ENCODE measurements around the gene PNPLA1.

Gene PNPLA1

GRCh38 chr6:36309203-36309602 lies 39.3 kb downstream of the PNPLA1 start:
- no peak for DNase-seq (ENCODE audit: low read depth)
- TF ChIP-seq CTCF (IDR thresholded peaks at IDR 0.05; ENCODE audit: low read depth, low read length, missing control alignments) = no peak
- no peak overlapping the region for H3K4me3 ChIP-seq (ENCODE audit: low read depth, low read length)

GRCh38 chr6:36309900-36310299 lies 40.0 kb downstream of the PNPLA1 start:
- no peak for DNase-seq (ENCODE audit: low read depth)
- TF ChIP-seq CTCF (IDR thresholded peaks at IDR 0.05; ENCODE audit: low read depth, low read length, missing control alignments) = no peak
- no peak overlapping the region for H3K4me3 ChIP-seq (ENCODE audit: low read depth, low read length)

DNA sequence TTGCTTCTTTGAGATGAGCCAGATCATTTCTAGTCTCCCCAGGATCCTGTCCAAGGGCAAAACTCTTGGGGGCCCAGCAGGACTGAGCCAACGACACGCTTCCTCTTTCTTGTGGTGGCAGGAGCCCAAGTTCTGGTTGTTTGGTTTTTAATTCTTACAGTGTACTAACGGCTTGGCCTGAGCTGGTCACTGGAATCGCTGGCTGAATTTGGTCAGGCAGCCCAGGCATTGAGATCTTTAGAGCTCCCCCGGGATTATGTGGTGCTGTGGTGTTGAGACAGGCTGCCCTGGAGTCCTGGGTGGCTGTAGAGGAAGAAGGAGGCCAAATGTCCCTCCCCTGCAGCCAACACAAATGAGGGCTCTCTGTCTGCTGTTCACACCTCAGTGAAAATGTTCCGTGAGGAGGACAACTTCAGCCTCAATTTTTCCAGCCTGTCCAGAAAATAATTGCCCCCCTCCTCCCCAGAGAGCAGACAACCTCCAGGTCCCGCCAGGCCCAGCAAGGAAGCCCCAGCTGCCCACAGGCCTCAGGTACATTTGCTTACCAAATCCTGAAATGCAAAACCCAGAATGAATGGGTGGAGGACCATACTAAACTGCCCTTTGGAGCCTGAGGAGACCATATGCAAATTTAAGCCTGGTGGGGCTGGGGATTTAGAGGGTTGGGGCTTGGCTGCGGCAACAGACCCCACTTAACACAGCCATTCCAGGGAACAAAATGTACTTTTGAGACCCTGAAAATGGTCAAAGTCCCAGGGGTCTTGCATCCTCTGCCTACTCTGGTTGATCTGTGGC lies 43.2 kb downstream of the PNPLA1 start:
- peak; percentile 21 for DNase-seq (ENCODE audit: low read depth)
- H3K4me3 ChIP-seq (ENCODE audit: low read depth, low read length) = no peak overlapping the region
- TF ChIP-seq CTCF (IDR thresholded peaks at IDR 0.05; ENCODE audit: low read depth, low read length, missing control alignments) = no peak

DNA sequence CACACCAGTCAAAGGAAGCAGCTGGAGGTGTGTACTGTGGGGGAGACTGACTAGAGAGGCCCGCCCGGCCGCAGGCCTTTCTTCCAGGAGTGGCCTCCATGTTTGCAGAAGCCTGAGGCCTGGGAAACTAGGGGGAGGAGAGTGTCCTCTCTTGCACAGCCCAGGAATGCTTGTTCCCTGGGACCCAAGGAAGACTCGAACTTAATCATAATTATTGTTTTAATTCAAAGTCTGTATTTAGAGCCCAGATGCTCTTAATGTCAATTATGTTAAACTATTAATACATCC lies 43.7 kb downstream of the PNPLA1 start:
- no peak overlapping the region for H3K4me3 ChIP-seq (ENCODE audit: low read depth, low read length)
- no peak for TF ChIP-seq CTCF (IDR thresholded peaks at IDR 0.05; ENCODE audit: low read depth, low read length, missing control alignments)
- DNase-seq (ENCODE audit: low read depth) = no peak

DNA sequence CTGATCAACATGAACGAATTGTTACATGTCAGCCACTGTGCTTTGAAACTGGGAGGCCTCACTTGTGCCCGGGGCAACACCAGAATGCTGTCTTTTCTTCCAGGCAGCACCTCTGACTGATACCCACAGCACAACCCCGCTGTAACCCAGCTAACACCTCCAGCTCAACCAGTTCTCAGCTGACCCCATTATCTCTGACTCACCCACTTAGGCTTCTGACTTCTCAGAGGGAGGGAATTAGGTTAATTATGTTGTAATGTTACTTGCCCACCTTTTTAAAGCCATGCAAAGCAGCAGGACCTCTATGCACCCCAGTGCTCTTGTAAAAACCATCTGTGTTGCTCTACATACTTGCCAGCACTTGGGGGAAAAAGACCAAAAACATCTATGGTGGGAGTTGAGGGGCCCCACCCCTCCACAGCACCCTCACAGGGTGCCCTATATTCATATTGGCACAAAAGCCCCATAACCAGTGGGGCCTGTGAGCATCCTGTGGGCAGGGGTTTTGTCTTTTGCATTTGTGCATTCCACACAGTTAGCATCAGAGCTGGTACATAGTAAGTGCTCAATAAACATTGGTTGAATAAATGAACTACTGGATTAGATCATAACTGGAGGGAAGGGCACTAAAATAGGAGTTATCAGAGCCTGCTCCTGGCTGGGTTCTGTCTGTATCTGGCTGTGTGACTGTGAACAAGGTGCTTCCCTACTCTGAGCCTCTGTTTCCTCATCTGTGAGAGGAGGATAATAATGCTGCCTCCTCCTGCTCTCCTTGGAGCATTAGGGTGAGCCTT lies 44.6 kb downstream of the PNPLA1 start:
- no peak for TF ChIP-seq CTCF (IDR thresholded peaks at IDR 0.05; ENCODE audit: low read depth, low read length, missing control alignments)
- H3K4me3 ChIP-seq (ENCODE audit: low read depth, low read length) = no peak overlapping the region
- DNase-seq (ENCODE audit: low read depth) = no peak

- no peak overlapping the region for H3K4me3 ChIP-seq (ENCODE audit: low read depth, low read length)
- TF ChIP-seq CTCF (IDR thresholded peaks at IDR 0.05; ENCODE audit: low read depth, low read length, missing control alignments) = no peak
- DNase-seq (ENCODE audit: low read depth) = no peak
Observed at GRCh38 chr6:36315921-36316320, 46.1 kb downstream of the PNPLA1 start.
